GM23248 (cell line): ENCODE results near the gene GDF7.

Source experiments
- EZH2 ChIP-seq: fragments of 200-600 bp; sonication (generic); IDR thresholded peaks from 2 replicates; pipeline ENCODE4 v1.6.1; 2018; ENCODE audit warnings: antibody characterized with exemption, mild to moderate bottlenecking; ENCODE audit not compliant: insufficient read depth, poor library complexity, severe bottlenecking
- EZH2phosphoT487 ChIP-seq: fragments of 200-600 bp; sonication (generic); IDR thresholded peaks from 2 replicates; pipeline ENCODE4 v1.6.1; 2018; ENCODE audit warnings: antibody characterized with exemption, moderate library complexity, mild to moderate bottlenecking, low read depth; ENCODE audit not compliant: insufficient read depth

DNA sequence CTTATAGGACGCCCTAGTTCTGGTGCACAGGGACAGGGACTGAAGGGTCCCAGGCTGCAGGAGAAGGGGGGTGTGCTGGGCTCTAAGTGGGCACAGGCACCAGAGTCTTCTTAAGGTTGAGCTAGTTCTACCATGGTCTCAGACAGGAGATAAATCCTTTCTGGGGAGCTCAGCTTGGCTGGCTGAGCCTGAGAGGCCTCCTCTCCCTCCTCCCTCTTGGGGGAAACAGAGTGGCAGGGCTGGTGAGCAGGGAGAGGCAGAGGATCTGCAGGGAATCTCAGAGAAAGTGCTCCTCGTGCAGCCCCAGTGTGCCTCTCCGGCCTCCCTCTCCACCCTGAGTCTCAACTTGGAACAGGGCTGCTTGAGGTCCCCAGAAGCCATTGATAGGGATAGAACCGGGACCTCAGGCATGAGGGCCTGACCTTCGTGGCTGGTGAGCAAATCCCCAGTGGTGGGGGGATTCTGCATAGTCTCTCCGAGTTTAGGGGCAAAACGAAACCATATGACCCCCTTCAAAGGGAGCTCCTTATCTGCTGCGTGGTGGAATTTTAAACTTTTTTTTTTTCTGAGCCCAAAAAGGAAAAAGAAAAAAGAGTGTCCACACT lies 2.0 kb downstream of the GDF7 start:
- TF ChIP-seq EZH2 (no peak), EZH2phosphoT487 (no peak)
